ENCODE results near the gene SHISA7.

DNA sequence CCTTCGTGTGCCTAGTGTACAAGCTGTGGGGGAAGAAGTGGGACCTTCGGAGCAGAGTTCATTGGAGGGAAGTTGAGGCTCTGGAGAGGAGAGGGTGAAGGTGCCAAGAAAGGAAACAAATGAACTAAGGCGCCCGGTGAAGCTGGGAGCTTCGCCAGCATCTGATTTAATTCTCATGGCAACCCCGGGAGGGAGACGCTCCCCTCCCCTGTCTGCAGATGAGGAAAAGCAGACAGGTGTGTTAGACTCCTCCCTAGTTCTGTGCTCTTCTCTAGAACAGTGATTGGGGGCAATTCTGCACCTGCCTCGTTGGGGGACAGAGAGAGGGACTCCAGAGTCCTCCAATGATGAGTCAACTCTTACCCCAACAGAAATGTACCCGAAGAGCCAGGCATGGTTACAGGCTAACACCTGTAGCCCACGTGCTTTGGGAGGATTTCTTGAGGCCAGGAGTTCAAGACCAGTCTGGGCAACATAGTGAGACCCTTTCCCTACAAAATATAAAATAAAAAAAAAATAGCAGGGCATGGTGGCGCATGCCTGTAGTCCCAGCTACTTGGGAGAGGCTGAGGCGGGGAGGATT lies 49.4 kb upstream of the SHISA7 start:
- TF ChIP-seq CTCF (conservative IDR thresholded peaks at IDR 0.05; ENCODE audit: low read depth, low read length) (no peak), CHD1 (IDR thresholded peaks at IDR 0.05; ENCODE audit: low read depth, low read length) (no peak), RAD21 (IDR thresholded peaks at IDR 0.05; ENCODE audit: low read length) (no peak), POLR2A (IDR thresholded peaks at IDR 0.05; ENCODE audit: low read depth, low read length) (no peak), CEBPB (IDR thresholded peaks at IDR 0.05; ENCODE audit: low read depth, low read length) (no peak), USF2 (IDR thresholded peaks at IDR 0.05; ENCODE audit: low read depth, low read length) (no peak), BHLHE40 (IDR thresholded peaks at IDR 0.05; ENCODE audit: low read depth, low read length) (no peak), MAZ (IDR thresholded peaks at IDR 0.05; ENCODE audit: borderline replicate concordance, low read depth, low read length) (no peak)

Measured in IMR-90 (cell line).